CD4-positive, alpha-beta T cell (primary cell): ENCODE data around the gene ELK1. TPM values are rescaled to one million over a fixed set of nuclear protein-coding genes. Genes with fewer than 3 reads are reported as not detected.
A peak's percentile ranks its signal among the peaks of the same experiment; 100 is the strongest.

Experiments used
- ATAC-seq: fragments of 200-7000 bp; cut with Tn5 transposase; one replicate; pipeline ENCODE4 v1.10.0; 2022; ENCODE audit warnings: mild to moderate bottlenecking; ENCODE audit not compliant: poor library complexity
- CTCF ChIA-PET: fragments of 350-600 bp; sonication (Branson Sonifier 250); formaldehyde crosslinking; loops from one replicate; lab custom pipeline; 2021; ENCODE audit warnings: antibody characterized with exemption, inconsistent platforms; lab: Charles Lee
- POLR2A ChIA-PET: fragments of 350-600 bp; sonication (Branson Sonifier 250); formaldehyde crosslinking; loops from one replicate; lab custom pipeline; 2021; ENCODE audit warnings: antibody characterized with exemption, inconsistent platforms; lab: Charles Lee
- DNase-seq, 14 experiments: peaks; one replicate each; pipeline ENCODE4 v3.0.0-alpha.2; 2013 to 2020; ENCODE audit warnings: mixed read lengths in 2 of 14
- H3K27ac ChIP-seq, 2 donors: one replicate each; pipeline versions ENCODE4 v1.5.1 to v1.7.0; 2013; ENCODE audit warnings: low read length in 2 of 2, low read depth in 1 of 2, mild to moderate bottlenecking in 1 of 2
- H3K27me3 ChIP-seq, 2 experiments: 1 replicate in 1 of 2; 2 replicates in 1 of 2; pipeline versions ENCODE4 v1.6.1 to v1.7.0; 2013; ENCODE audit warnings: low read length in 2 of 2, control low read depth in 1 of 2, mild to moderate bottlenecking in 1 of 2, moderate library complexity in 1 of 2; ENCODE audit not compliant: insufficient read depth in 2 of 2, control insufficient read depth in 1 of 2
- H3K36me3 ChIP-seq: one replicate; pipeline ENCODE4 v1.6.1; 2013; ENCODE audit warnings: low read length, control low read depth; ENCODE audit not compliant: insufficient read depth
- H3K4me1 ChIP-seq: one replicate; pipeline ENCODE4 v1.6.1; 2013; ENCODE audit warnings: low read length, control low read depth; ENCODE audit not compliant: insufficient read depth
- H3K4me3 ChIP-seq: one replicate; pipeline ENCODE4 v1.5.1; 2013; ENCODE audit warnings: mild to moderate bottlenecking, low read length, moderate library complexity
- H3K9me3 ChIP-seq, 2 experiments: 1 replicate in 1 of 2; 2 replicates in 1 of 2; pipeline versions ENCODE4 v1.6.1 to v1.7.0; 2013; ENCODE audit warnings: low read length in 2 of 2, mild to moderate bottlenecking in 2 of 2, control low read depth in 1 of 2, moderate library complexity in 1 of 2; ENCODE audit not compliant: control insufficient read depth in 1 of 2, insufficient read depth in 1 of 2
- H3K27ac Mint-ChIP-seq: one replicate; pipeline ENCODE4 v1.8.0; 2020; ENCODE audit warnings: mixed read lengths
- H3K27me3 Mint-ChIP-seq: one replicate; pipeline ENCODE4 v1.8.0; 2021; ENCODE audit warnings: mixed read lengths
- H3K36me3 Mint-ChIP-seq: one replicate; pipeline ENCODE4 v1.8.0; 2021; ENCODE audit warnings: low read depth, mixed read lengths
- H3K4me1 Mint-ChIP-seq: one replicate; pipeline ENCODE4 v1.8.0; 2021; ENCODE audit warnings: low read depth, mixed read lengths
- H3K4me3 Mint-ChIP-seq: one replicate; pipeline ENCODE4 v1.8.0; 2020; ENCODE audit warnings: mild to moderate bottlenecking, mixed read lengths
- H3K9me3 Mint-ChIP-seq: one replicate; pipeline ENCODE4 v1.8.0; 2020; ENCODE audit warnings: mixed read lengths
- CTCF ChIP-seq: fragments of 200-600 bp; IDR thresholded peaks from one replicate; pipeline ENCODE4 v1.8.0; 2022; ENCODE audit warnings: antibody characterized with exemption, mild to moderate bottlenecking
- intact Hi-C, 2 experiments: fragments of 100-400 bp; cut with DNase I in 1 of 2; cut with micrococcal nuclease in 1 of 2; formaldehyde crosslinking; loops; one replicate each; pipeline versions ENCODE4 v1.15.1 to v1.9.0; 2023 to 2025; cut with DNase I, micrococcal nuclease
- total RNA-seq, 174 experiments: library from RNA in 2 of 174; stranded (reverse) in 2 of 174; gene quantifications; one replicate each; pipeline ENCODE4 v1.2.3 and lab custom pipeline; 2021 to 2026

ELK1 gene
- total RNA-seq, 2 experiments from 2014 or later: 38.9 to 40.5 TPM

DNA sequence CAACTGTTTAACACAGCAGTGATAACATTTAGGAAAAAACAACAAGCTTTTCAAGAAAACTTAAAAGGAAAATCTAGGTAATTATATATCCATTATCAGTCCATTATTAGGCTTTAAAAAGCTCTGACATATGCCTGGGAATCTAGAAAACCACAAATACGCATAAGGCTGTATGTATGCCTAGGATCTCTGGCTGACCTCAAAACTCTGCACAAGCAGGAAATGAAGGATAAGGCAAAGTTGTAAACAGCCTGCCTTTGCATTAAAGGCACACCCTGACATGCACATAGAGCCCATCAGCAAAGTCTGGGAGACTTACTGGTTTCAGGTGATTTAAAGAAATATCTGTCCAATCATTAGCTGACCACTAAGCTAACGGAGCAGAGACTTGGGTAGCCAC lies 54.1 kb downstream of the ELK1 start:
- POLR2A ChIA-PET: interaction anchor here (1.1 to 2.5 kb wide), 4 partner anchors 14 to 451 kb away, joined by 3 to 11 read pairs (median 6); partner anchors contain the start of genes NDUFB11, RBM10, SYN1 and TIMP1
- H3K9me3 ChIP-seq: peaks cover 6 to 8% of the 10 kb centered on the region in 2 experiments
- intact Hi-C loops: no loop called here
- peaks cover 20% of the 10 kb centered on the region for H3K4me1 Mint-ChIP-seq
- no peak overlapping the region for H3K4me3 ChIP-seq
- H3K27me3 ChIP-seq: no peaks in the 10 kb centered on the region
- peaks cover 16% of the 10 kb centered on the region for H3K36me3 Mint-ChIP-seq
- no peak for TF ChIP-seq CTCF
- peaks cover 11% of the 10 kb centered on the region for H3K4me1 ChIP-seq
- H3K27ac Mint-ChIP-seq: peak overlapping the region; percentile 82
- no peak overlapping the region for H3K4me3 Mint-ChIP-seq
- peaks cover 6% of the 10 kb centered on the region for H3K9me3 Mint-ChIP-seq
- H3K36me3 ChIP-seq: no peaks in the 10 kb centered on the region
- CTCF ChIA-PET: interaction anchor here (0.6 kb wide), 1 partner anchor 60 kb away, joined by 3 read pairs; no protein-coding TSS in a partner anchor
- H3K27ac ChIP-seq: peak overlapping the region in 1 of 2 donors; percentile 25
- DNase-seq: peak in 1 of 14 experiments; percentile 14
- no peak for ATAC-seq
- H3K27me3 Mint-ChIP-seq: no peaks in the 10 kb centered on the region

DNA sequence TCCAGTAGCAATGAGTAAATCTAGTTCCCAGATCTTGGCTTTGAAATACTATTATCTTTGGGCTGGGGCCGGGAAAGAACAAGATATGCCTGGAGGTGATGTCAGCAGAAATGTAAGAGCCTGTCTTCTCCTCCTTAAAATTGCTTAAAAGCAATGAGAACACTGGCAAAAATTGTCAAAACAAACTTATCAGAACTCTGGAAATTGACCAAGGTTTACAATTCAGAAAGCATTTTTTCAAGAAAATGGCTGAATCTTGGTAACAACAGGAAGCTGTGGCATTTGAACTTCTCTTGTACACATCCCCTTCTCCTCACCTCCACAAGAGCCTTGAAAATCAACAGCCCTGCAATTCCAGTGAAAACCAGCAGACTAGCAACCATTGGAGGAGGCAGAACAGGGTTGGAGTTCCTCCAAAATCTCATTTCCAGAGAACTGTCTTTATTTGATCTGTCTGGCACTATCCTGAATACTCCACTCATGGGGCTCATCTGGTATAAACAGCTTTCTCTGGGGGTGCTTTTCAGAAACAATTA lies 54.6 kb downstream of the ELK1 start:
- Histone ChIP-seq H3K9me3 (peaks cover 6 to 8% of the 10 kb centered on the region in 2 experiments), H3K4me1 (peaks cover 11% of the 10 kb centered on the region), H3K27me3 (no peaks in the 10 kb centered on the region), H3K4me3 (no peak overlapping the region), H3K36me3 (no peaks in the 10 kb centered on the region), H3K27ac (peak overlapping the region in 1 of 2 donors; percentile 25)
- Mint-ChIP-seq H3K27me3 (no peaks in the 10 kb centered on the region), H3K36me3 (peaks cover 16% of the 10 kb centered on the region), H3K4me1 (peaks cover 20% of the 10 kb centered on the region), H3K9me3 (peaks cover 6% of the 10 kb centered on the region), H3K4me3 (no peak overlapping the region), H3K27ac (peak overlapping the region; percentile 82)
- CTCF ChIA-PET: interaction anchor here (0.6 kb wide), 1 partner anchor 59 kb away, joined by 3 read pairs; no protein-coding TSS in a partner anchor
- TF ChIP-seq CTCF: no peak
- DNase-seq (peak in 1 of 14 experiments; percentile 22), ATAC-seq (no peak)
- POLR2A ChIA-PET: interaction anchor here (1.1 to 2.5 kb wide), 5 partner anchors 14 to 451 kb away, joined by 3 to 11 read pairs (median 3); partner anchors contain the start of genes NDUFB11, RBM10, SYN1 and TIMP1
- intact Hi-C loops: no loop called here

DNA sequence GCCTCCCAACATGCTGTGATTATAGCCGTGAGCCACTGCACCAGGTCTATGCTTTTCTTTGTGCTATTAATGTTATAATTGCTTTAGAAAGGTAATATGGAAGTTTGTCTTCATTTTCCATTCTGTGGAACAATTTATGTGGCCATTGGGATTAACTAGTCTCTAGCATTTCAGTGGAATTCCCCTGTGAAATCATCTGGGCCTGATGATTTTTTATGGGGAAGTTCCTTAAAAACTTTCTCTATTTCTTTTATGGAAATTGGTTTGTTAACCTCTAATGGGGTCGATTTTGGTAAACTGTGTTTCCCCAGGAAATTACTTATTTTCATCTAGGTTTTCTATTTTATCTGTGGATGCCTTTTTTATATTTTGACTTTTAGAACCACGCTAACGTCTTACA lies 56.8 kb downstream of the ELK1 start:
- H3K27ac Mint-ChIP-seq: no peak overlapping the region
- H3K4me3 Mint-ChIP-seq: no peak overlapping the region
- ATAC-seq (no peak), DNase-seq (no peak)
- POLR2A ChIA-PET: no interaction called here
- Histone ChIP-seq H3K4me3 (no peak overlapping the region), H3K36me3 (no peaks in the 10 kb centered on the region), H3K27ac (no peak overlapping the region), H3K9me3 (peaks cover 6 to 8% of the 10 kb centered on the region in 2 experiments), H3K27me3 (no peaks in the 10 kb centered on the region), H3K4me1 (peaks cover 11% of the 10 kb centered on the region)
- peaks cover 6% of the 10 kb centered on the region for H3K9me3 Mint-ChIP-seq
- peaks cover 16% of the 10 kb centered on the region for H3K36me3 Mint-ChIP-seq
- H3K27me3 Mint-ChIP-seq: no peaks in the 10 kb centered on the region
- TF ChIP-seq CTCF: no peak
- intact Hi-C loops: no loop called here
- peaks cover 20% of the 10 kb centered on the region for H3K4me1 Mint-ChIP-seq
- CTCF ChIA-PET: no interaction called here
